Thoracic aorta (tissue), 2 donors: ENCODE measurements around the gene PRKD1. TPM values are rescaled to one million over a fixed set of nuclear protein-coding genes. Genes with fewer than 3 reads are reported as not detected.

Source experiments
- ATAC-seq: fragments of 150-250 bp; one replicate; pipeline ENCODE4 v1.8.0; 2017; ENCODE audit warnings: low read depth; ENCODE audit not compliant: insufficient number of reproducible peaks, low FRiP score
- DNase-seq: peaks from one replicate; pipeline ENCODE4 v3.0.0-alpha.2; 2020; ENCODE audit warnings: low spot score
- H3K27ac ChIP-seq, 2 donors: fragments of 200-600 bp; sonication (generic); 1 replicate in 1 of 2; 2 replicates in 1 of 2; pipeline ENCODE4 v1.5.1; 2016; ENCODE audit warnings: mild to moderate bottlenecking in 2 of 2, moderate library complexity in 2 of 2
- H3K27me3 ChIP-seq: fragments of 200-600 bp; sonication (generic); replicated peaks from 2 replicates; pipeline ENCODE4 v1.6.0; 2016; ENCODE audit warnings: mild to moderate bottlenecking; ENCODE audit not compliant: insufficient read depth
- H3K36me3 ChIP-seq: fragments of 200-600 bp; sonication (generic); one replicate; pipeline ENCODE4 v1.5.1; 2016
- H3K4me1 ChIP-seq, 2 donors: fragments of 200-600 bp; sonication (generic); 1 replicate in 1 of 2; 2 replicates in 1 of 2; pipeline versions ENCODE4 v1.5.1 to v1.6.0; 2016; ENCODE audit warnings: low read depth in 2 of 2, mild to moderate bottlenecking in 1 of 2; ENCODE audit not compliant: control insufficient read depth in 1 of 2
- H3K4me3 ChIP-seq: fragments of 200-600 bp; sonication (generic); 2 replicates; pipeline ENCODE4 v1.5.1; 2016; ENCODE audit warnings: mild to moderate bottlenecking
- H3K9me3 ChIP-seq: fragments of 200-600 bp; sonication (generic); 2 replicates; pipeline ENCODE4 v1.5.1; 2016
- total RNA-seq, 2 donors: library from RNA; depleted of rRNA; stranded (reverse); fragments of >200 nt; gene quantifications; one replicate each; pipeline versions ENCODE4 v1.1.0 to v1.2.3, GENCODE V29; 2016
- TF ChIP-seq, protein P1 (sequence below): fragments of 200-600 bp; sonication (generic); IDR thresholded peaks from one replicate; pipeline ENCODE4 v1.5.1; 2019; ENCODE audit warnings: antibody characterized with exemption

PRKD1 gene
- total RNA-seq, 2 donors from 2014 or later: 34.0 to 38.4 TPM

DNA sequence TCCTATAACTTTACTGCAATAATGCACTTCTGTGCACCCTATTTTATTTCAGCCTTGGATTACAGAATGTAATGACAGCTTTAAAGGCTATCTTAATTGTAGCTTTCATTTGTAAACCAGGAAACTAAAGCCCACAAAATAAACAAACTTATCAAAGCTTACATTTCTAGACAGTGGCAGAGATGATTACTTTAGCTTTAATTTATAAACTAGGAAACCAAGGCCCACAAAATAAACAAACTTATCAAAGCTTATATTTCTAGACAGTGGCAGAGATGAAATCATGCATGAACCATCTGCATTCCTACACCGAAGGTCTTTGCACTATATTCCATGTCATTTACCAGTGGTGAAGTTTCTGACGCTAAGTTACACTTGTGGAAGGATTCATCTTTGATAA lies 74.4 kb downstream of the PRKD1 start:
- no peak overlapping the region for H3K4me3 ChIP-seq
- H3K9me3 ChIP-seq: no peaks in the 10 kb centered on the region
- no peaks in the 10 kb centered on the region for H3K27me3 ChIP-seq
- peaks cover 14 to 38% of the 10 kb centered on the region in 2 donors for H3K4me1 ChIP-seq
- no peaks in the 10 kb centered on the region for H3K36me3 ChIP-seq
- TF ChIP-seq, protein P1, sequence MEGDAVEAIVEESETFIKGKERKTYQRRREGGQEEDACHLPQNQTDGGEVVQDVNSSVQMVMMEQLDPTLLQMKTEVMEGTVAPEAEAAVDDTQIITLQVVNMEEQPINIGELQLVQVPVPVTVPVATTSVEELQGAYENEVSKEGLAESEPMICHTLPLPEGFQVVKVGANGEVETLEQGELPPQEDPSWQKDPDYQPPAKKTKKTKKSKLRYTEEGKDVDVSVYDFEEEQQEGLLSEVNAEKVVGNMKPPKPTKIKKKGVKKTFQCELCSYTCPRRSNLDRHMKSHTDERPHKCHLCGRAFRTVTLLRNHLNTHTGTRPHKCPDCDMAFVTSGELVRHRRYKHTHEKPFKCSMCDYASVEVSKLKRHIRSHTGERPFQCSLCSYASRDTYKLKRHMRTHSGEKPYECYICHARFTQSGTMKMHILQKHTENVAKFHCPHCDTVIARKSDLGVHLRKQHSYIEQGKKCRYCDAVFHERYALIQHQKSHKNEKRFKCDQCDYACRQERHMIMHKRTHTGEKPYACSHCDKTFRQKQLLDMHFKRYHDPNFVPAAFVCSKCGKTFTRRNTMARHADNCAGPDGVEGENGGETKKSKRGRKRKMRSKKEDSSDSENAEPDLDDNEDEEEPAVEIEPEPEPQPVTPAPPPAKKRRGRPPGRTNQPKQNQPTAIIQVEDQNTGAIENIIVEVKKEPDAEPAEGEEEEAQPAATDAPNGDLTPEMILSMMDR: no peak
- H3K27ac ChIP-seq: no peak overlapping the region
- DNase-seq (no peak), ATAC-seq (no peak)

DNA sequence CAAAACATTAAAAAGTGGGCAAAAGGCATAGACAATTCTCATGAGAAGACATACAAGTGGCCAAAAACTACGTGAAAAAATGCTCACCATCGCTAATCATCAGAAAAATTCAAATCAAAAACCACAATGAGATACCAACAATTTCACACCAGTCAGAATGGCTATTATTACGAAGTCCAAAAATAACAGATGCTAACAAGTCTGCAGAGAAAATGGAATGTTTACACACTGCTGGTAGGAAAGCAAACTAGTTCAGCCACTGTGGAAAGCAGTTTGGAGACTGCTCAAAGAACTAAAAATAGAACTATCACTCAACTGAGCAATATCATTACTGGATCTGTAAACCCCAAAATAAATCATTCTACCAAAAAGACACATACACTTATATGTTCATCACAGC lies 76.2 kb downstream of the PRKD1 start:
- ATAC-seq: no peak
- no peak overlapping the region for H3K4me3 ChIP-seq

DNA sequence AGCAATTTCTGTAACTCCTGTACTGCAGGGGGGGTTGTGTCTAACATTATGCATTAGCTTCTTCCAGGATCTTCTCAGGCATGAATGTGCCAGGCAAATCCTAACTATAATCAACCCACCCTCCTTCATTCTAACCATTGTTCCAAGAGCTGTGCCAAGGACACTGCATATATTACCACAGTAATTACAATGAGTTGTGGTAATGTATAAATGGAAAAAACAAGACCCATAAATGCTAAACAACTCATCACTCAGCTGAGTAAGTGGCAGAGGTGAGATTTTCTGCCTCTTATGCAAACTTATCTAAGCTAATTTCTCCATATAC lies 80.6 kb downstream of the PRKD1 start:
- no peak for ATAC-seq
- DNase-seq: no peak
- Histone ChIP-seq H3K27me3 (no peaks in the 10 kb centered on the region), H3K27ac (no peak overlapping the region), H3K4me3 (no peak overlapping the region), H3K4me1 (peaks cover 0 to 30% of the 10 kb centered on the region in 2 donors), H3K9me3 (no peaks in the 10 kb centered on the region), H3K36me3 (no peaks in the 10 kb centered on the region)
- TF ChIP-seq, protein P1: no peak

More for the DNA sequence above, 76.2 kb downstream of the PRKD1 start:
- Histone ChIP-seq H3K4me1 (peaks cover 7 to 31% of the 10 kb centered on the region in 2 donors), H3K9me3 (no peaks in the 10 kb centered on the region), H3K36me3 (no peaks in the 10 kb centered on the region), H3K27ac (no peak overlapping the region), H3K27me3 (no peaks in the 10 kb centered on the region)
- DNase-seq: no peak
- TF ChIP-seq, protein P1: no peak

DNA sequence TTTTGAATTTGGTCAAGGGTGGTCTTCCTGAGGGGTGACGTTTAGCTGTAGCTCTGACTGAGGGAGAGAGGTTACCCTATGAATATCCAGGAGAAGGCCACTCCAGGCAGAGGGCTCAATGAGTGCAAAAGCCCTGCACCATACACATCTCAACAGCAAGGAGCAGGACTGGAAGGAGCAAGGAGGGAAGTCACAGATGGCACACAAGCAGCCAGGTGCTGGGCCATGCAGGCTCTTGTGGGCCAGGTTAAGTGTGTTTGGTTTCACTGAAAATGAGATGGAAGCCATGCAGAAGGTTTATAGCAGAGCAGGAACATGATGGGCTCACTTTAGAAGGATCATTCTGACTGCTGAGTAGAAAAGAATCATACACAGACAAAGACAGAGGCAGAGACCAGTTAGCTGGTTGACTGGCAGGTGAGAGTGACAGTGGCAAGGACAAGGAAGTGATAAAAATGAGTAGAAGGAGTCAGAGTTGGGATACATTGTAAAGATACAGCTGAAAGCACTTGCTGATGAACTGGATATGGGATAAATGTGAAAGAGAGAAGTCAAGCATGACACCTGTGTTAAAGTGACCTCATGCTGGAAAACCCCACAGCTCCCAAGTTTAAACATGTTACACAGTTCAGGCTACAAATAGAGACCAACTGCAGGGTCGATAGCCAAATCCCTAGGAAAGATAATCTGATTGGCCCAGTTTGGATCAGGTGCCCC lies 81.2 kb downstream of the PRKD1 start:
- Histone ChIP-seq H3K4me3 (no peak overlapping the region), H3K4me1 (peaks cover 0 to 30% of the 10 kb centered on the region in 2 donors), H3K27me3 (no peaks in the 10 kb centered on the region), H3K36me3 (no peaks in the 10 kb centered on the region), H3K9me3 (no peaks in the 10 kb centered on the region), H3K27ac (no peak overlapping the region)
- TF ChIP-seq, protein P1: no peak
- ATAC-seq (no peak), DNase-seq (no peak)

DNA sequence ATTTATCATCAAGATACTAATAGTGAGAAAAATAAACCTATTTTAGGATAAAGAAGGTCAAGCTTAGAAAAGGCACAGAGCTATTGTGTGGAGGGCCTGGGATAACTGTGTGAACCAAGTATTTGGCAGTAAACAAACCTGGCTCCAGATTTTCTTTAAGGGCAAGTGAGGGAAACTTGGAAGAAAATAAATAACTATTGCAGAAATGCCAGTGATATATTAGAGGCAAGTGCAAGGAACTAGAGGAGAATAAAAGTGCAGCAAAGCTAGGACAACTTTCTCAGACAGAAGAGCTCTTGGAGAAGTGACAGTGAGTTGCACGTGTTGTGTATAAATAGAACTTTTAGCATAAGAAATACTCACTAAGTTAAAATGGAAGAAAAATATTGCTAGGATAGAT lies 83.7 kb downstream of the PRKD1 start:
- Histone ChIP-seq H3K4me3 (no peak overlapping the region), H3K27me3 (no peaks in the 10 kb centered on the region)
- TF ChIP-seq, protein P1: no peak

More for the DNA sequence above, 83.7 kb downstream of the PRKD1 start:
- Histone ChIP-seq H3K4me1 (peaks cover 0 to 20% of the 10 kb centered on the region in 2 donors), H3K9me3 (peaks cover 22% of the 10 kb centered on the region), H3K36me3 (no peaks in the 10 kb centered on the region), H3K27ac (no peak overlapping the region)
- ATAC-seq (no peak), DNase-seq (no peak)
